Ovary (tissue), 9 donors: ENCODE data around the gene SUPT6H. TPM values are rescaled to one million over a fixed set of nuclear protein-coding genes. Genes with fewer than 3 reads are reported as not detected.
"Not testable (repeated sequence)": the region's sequence is repeated elsewhere in the genome, so short reads cannot be mapped to it uniquely, and the experiment has no call there.

Source experiments
- DNase-seq, 5 donors: peaks; one replicate each; pipeline ENCODE4 v3.0.0-alpha.2; 2019 to 2020
- H3K27ac ChIP-seq, 2 donors: fragments of 200-600 bp; one replicate each; pipeline versions ENCODE4 v1.5.1 to v1.8.0; 2019 to 2022
- H3K27me3 ChIP-seq: fragments of 200-600 bp; one replicate; pipeline ENCODE4 v1.8.0; 2022
- H3K36me3 ChIP-seq: fragments of 200-600 bp; sonication (generic); one replicate; pipeline ENCODE4 v1.5.1; 2019
- H3K4me1 ChIP-seq: one replicate; pipeline ENCODE4 v1.8.1; 2013; ENCODE audit warnings: mild to moderate bottlenecking, moderate library complexity; ENCODE audit not compliant: insufficient read depth
- H3K4me3 ChIP-seq: fragments of 200-600 bp; sonication (generic); one replicate; pipeline ENCODE4 v1.5.1; 2017
- H3K9me3 ChIP-seq, 2 donors: fragments of 200-600 bp in 1 of 2; sonication (generic) in 1 of 2; one replicate each; pipeline versions ENCODE4 v1.5.1 to v1.8.1; 2013 to 2019; ENCODE audit warnings: mild to moderate bottlenecking in 1 of 2, moderate library complexity in 1 of 2
- EP300 ChIP-seq: sonication (generic); formaldehyde crosslinking; IDR thresholded peaks from one replicate; pipeline ENCODE4 v1.6.1; 2017; ENCODE audit warnings: antibody characterized with exemption
- POLR2A ChIP-seq: fragments of 450-650 bp; IDR thresholded peaks from one replicate; pipeline ENCODE4 v1.6.1; 2017; ENCODE audit warnings: antibody characterized with exemption, mild to moderate bottlenecking, moderate library complexity
- WGBS, 3 donors: extraction: QIAGEN DNeasy Blood & Tissue Kit in 1 of 3; methylation state at CpG; one replicate each; pipeline versions ENCODE4 v1.1.5 to v1.1.7; 2013 to 2017; 5-methylcytosine and 5-hydroxymethylcytosine counted together
- intact Hi-C, 4 donors: fragments of 100-400 bp; cut with DNase I; formaldehyde crosslinking; loops; one replicate each; pipeline versions ENCODE4 v1.11.0 to v1.15.1; 2022 to 2023
- polyA plus RNA-seq, 2 donors: library from polyadenylated mRNA; stranded (reverse); fragments of 200-250 nt in 1 of 2; fragments of 350-450 nt in 1 of 2; fragmentation: Illumina TruSeq in 1 of 2; extraction: RNeasy Lipid Tissue Mini Kit (QIAGEN cat#74804) in 1 of 2; gene quantifications; one replicate each; pipeline ENCODE4 v1.2.3, GENCODE V29; 2013 to 2014
- total RNA-seq, 7 donors: library from RNA; depleted of rRNA in 2 of 7; stranded (reverse); fragments of >200 nt in 2 of 7; fragmentation: NEBNext Ultra II Directional in 3 of 7; extraction: Animal tissue kit (Norgen Biotek cat#: 25700) in 3 of 7; gene quantifications; one replicate each; pipeline versions ENCODE4 v1.1.0 to v1.2.4, GENCODE V29; 2016 to 2023
- TF ChIP-seq, protein P1 (sequence below), 3 donors: fragments of 450-650 bp in 2 of 3; fragments of 200-600 bp in 1 of 3; IDR thresholded peaks; one replicate each; pipeline versions ENCODE4 v1.5.1 to v1.8.0; 2016 to 2022; ENCODE audit warnings: antibody characterized with exemption in 3 of 3, mild to moderate bottlenecking in 1 of 3
- donor health status: DM: no; HTN: no; CAD: no; lungs with moderate emphysema.
- donor health status: DM: no; HTN: no; CAD: no.
- donor health status: Bipolar disorder and iron deficiency.
- donor health status: DM: yes; HTN: yes; CAD: no.
- donor health status: DM: no; HTN: no; CAD: no.
- donor health status: DM: yes; HTN: yes; CAD: no.

The SUPT6H gene
- total and polyA plus RNA-seq, 9 donors, result 34.8 to 83.8 (median 67.2) TPM

- no peaks in the 10 kb centered on the region for H3K36me3 ChIP-seq
- H3K27ac ChIP-seq, result peak overlapping the region in 1 of 2 donors; percentile 97
- H3K27me3 ChIP-seq, result no peaks in the 10 kb centered on the region
- peaks cover 17% of the 10 kb centered on the region for H3K4me1 ChIP-seq
- 1 to 3% (median 2%) methylated on average over 30 of the region's 30 CpGs for WGBS, 3 donors
- intact Hi-C loops, result loop anchor here in 1 of 4 donors (10.0 kb wide), 1 partner anchor 174 kb away; the partner anchor contains the start of gene FLOT2
- TF ChIP-seq EP300 (no peak), POLR2A (no peak)
- TF ChIP-seq, protein P1, sequence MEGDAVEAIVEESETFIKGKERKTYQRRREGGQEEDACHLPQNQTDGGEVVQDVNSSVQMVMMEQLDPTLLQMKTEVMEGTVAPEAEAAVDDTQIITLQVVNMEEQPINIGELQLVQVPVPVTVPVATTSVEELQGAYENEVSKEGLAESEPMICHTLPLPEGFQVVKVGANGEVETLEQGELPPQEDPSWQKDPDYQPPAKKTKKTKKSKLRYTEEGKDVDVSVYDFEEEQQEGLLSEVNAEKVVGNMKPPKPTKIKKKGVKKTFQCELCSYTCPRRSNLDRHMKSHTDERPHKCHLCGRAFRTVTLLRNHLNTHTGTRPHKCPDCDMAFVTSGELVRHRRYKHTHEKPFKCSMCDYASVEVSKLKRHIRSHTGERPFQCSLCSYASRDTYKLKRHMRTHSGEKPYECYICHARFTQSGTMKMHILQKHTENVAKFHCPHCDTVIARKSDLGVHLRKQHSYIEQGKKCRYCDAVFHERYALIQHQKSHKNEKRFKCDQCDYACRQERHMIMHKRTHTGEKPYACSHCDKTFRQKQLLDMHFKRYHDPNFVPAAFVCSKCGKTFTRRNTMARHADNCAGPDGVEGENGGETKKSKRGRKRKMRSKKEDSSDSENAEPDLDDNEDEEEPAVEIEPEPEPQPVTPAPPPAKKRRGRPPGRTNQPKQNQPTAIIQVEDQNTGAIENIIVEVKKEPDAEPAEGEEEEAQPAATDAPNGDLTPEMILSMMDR (IDR thresholded peaks at IDR 0.05), result no peak
- no peaks in the 10 kb centered on the region for H3K9me3 ChIP-seq
- DNase-seq, result no peak
- H3K4me3 ChIP-seq, result peak overlapping the region; percentile 71
Measured at GRCh38 chr17:28720247-28720996, 58.4 kb downstream of the SUPT6H start.

GRCh38 chr17:28720997-28721329, 59.0 kb downstream of the SUPT6H start:
- H3K27ac ChIP-seq, H3K27me3 ChIP-seq: not testable (repeated sequence)

DNA sequence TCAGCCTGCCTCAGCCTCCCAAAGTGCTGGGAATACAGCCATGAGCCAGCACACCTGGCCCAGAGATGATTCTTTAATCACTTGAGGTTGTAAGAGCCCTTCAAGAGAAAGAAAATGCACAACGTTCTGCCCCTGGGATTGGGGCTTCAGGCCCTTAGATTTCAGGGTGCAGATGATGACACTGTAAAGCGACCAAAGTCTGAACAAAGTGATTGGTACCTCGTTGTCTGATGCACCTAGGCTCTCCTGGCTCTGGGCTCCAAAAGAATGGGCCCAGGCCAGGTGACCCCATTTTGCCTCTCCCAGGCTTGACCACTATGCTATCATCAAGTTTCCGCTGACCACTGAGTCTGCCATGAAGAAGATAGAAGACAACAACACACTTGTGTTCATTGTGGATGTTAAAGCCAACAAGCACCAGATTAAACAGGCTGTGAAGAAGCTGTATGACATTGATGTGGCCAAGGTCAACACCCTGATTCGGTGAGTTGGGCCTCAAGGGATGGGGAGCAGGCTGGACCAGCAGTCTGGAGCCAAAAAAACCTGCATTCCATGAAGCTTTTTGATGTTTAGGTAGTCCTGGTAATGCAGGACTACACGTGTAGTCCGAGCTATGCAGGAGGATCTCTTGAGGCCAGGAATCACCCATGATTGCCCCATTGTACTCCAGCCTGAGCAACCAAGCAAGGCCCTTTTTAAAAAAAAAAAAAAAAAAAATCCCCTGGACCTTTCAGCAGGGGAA, 60.6 kb downstream of the SUPT6H start:
- no peak for DNase-seq
- H3K36me3 ChIP-seq, result no peaks in the 10 kb centered on the region
- 58 to 62% (median 61%) methylated on average over 7 of the region's 7 CpGs for WGBS, 3 donors
- no peak for TF ChIP-seq POLR2A
- TF ChIP-seq, protein P1 (IDR thresholded peaks at IDR 0.05), result no peak
- TF ChIP-seq EP300, result no peak
- H3K27ac ChIP-seq, result no peak overlapping the region
- intact Hi-C loops, result loop anchor here in 1 of 4 donors (10.0 kb wide), 1 partner anchor 172 kb away; the partner anchor contains the start of gene FLOT2
- no peaks in the 10 kb centered on the region for H3K9me3 ChIP-seq
- H3K4me1 ChIP-seq, result peaks cover 13% of the 10 kb centered on the region
- H3K27me3 ChIP-seq, result no peaks in the 10 kb centered on the region
- no peak overlapping the region for H3K4me3 ChIP-seq

More at GRCh38 chr17:28720997-28721329, 59.0 kb downstream of the SUPT6H start:
- intact Hi-C loops, result loop anchor here in 1 of 4 donors (10.0 kb wide), 1 partner anchor 174 kb away; the partner anchor contains the start of gene FLOT2
- DNase-seq, H3K9me3 ChIP-seq, H3K36me3 ChIP-seq: not testable (repeated sequence)
- H3K4me1 ChIP-seq, result peaks cover 17% of the 10 kb centered on the region
- H3K4me3 ChIP-seq, result peak overlapping the region; percentile 71
- 12 to 26% (median 19%) methylated on average over 19 of the region's 19 CpGs for WGBS, 3 donors

DNA sequence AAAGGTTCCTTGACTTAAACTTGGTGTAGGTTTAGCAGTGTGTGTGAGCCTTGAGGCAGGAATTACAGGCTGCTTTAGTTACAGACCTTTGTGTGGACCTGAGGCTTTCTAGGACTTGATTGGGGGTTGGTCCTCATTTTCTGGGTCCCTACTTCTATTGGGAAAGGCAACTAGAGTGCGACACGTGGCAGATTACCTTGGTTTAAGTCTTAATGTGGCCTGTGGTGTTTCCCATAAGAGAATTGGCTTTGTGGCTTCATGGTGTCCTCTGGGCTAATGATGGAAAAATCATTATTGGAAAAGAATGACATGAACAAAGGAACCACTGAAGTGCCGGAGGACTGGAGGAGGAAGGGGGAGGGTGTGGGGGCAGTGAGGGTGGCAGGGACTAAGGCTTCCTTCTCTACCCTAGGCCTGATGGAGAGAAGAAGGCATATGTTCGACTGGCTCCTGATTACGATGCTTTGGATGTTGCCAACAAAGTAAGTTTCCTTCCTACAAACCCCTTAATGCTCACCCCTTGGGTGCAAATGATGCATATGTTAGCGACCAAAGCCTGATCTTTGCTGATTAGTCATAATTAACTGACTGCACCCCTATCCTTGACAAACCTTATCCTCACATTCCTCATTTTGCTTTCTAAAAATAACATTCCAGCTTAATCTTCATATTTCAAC, 61.3 kb downstream of the SUPT6H start:
- no peaks in the 10 kb centered on the region for H3K27me3 ChIP-seq
- H3K4me3 ChIP-seq, result no peak overlapping the region
- no peak overlapping the region for H3K27ac ChIP-seq
- intact Hi-C loops, result loop anchor here in 1 of 4 donors (10.0 kb wide), 1 partner anchor 172 kb away; the partner anchor contains the start of gene FLOT2
- no peak for TF ChIP-seq EP300
- 63 to 70% (median 65%) methylated on average over 6 of the region's 6 CpGs for WGBS, 3 donors
- H3K4me1 ChIP-seq, result peaks cover 13% of the 10 kb centered on the region
- DNase-seq, result no peak
- H3K36me3 ChIP-seq, result no peaks in the 10 kb centered on the region
- H3K9me3 ChIP-seq, result no peaks in the 10 kb centered on the region

DNA sequence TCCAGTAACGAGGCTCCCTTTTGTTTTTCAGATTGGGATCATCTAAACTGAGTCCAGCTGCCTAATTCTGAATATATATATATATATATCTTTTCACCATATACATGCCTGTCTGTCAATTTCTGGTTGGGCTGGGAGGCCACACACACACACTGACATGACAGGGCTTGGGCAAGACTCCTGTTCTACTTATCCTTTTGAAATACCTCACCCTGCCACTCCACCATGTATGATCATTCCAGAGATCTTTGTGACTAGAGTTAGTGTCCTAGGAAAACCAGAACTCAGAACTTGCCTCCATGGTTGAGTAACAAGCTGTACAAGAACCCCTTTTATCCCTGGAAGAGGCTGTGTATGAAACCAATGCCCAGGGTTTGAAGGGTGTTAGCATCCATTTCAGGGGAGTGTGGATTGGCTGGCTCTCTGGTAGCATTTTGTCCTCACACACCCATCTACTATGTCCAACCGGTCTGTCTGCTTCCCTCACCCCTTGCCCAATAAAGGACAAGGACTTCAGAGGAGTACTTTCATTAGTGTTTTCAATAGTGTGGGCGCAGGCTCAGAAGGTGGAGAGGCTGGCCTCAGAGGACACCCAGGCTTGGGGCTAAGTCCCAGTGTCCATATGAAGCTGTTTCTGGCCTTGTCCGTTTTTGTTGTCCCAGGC, 62.0 kb downstream of the SUPT6H start:
- H3K27me3 ChIP-seq, H3K4me3 ChIP-seq, H3K36me3 ChIP-seq, H3K9me3 ChIP-seq, DNase-seq, H3K27ac ChIP-seq: not testable (repeated sequence)
- intact Hi-C loops, result loop anchor here in 1 of 4 donors (10.0 kb wide), 1 partner anchor 171 kb away; the partner anchor contains the start of gene FLOT2
- peaks cover 11% of the 10 kb centered on the region for H3K4me1 ChIP-seq
- WGBS, 3 donors, result 60 to 78% (median 66%) methylated on average over 4 of the region's 4 CpGs
